Posterior vena cava (tissue), 2 donors: Measurements from ENCODE around the gene PPP1R3C. TPM values are rescaled to one million over a fixed set of nuclear protein-coding genes. Genes with fewer than 3 reads are reported as not detected.

ENCODE experiments used
- DNase-seq: peaks from one replicate; pipeline ENCODE4 v3.0.0-alpha.2; 2020; ENCODE audit warnings: low spot score
- intact Hi-C, 2 donors: fragments of 100-400 bp; cut with DNase I; formaldehyde crosslinking; loops; one replicate each; pipeline versions ENCODE4 v1.14.1 to v1.14.2; 2022 to 2023
- total RNA-seq, 2 donors: library from RNA; stranded (reverse); fragmentation: NEBNext Ultra II Directional; extraction: Animal tissue kit (Norgen Biotek cat#: 25700); gene quantifications; one replicate each; pipeline ENCODE4 v1.2.1, GENCODE V29; 2021
- donor health status: DM: yes; HTN: yes; CAD: no.
- donor health status: DM: yes; HTN: yes; CAD: no.

The PPP1R3C gene
- total RNA-seq, 2 donors from 2014 or later: 29.1 to 51.2 TPM

DNA sequence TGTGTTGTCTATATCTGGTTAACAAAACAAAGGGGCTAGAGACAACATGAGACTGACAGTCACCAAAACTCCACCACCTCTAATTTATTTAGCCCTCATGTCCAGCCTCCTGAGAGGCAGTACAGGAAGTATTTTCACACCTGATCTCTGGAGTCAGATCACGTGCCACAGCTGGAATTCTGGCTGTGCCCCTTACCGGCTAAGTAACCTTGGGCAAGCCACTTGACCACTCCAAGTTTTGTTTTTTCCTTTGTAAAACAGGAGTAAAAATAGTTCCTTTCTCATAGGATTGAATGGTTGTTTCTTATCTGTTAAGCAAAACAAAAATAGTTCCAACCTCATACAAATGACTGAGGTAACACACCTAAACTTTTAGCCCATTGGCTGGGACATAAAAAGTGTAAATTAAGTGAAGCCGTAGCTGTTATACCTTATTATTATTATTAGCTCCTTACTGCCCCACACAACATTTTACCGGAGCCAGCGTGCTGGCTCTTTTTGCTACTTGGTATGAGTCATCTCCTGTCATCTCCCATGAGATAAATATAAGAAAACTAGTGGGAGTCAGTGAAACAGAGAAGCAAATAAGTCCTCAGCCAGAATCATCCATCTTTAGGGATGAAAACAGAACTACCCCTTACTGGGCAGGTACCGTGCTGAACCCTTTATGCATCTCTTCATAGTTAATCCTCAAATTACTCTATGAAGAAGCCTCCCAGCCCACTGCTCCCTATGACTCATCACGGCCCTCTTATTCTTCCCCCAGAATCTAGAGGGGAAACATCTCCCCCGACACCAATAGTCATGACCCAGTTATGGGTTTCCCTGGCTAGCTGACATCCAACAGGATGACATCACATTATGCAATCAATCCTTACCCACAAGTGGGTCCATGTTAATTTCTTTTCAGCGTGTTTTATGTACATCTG is 44.9 kb downstream of the PPP1R3C start:
- no peak for DNase-seq
- intact Hi-C loops: no loop called here

- no peak for DNase-seq
- intact Hi-C loops: no loop called here
These were observed 50.7 kb downstream of the PPP1R3C start for GRCh38 chr10:91582153-91582554.

- DNase-seq: no peak
- intact Hi-C loops: no loop called here
These were observed 53.4 kb downstream of the PPP1R3C start for GRCh38 chr10:91579329-91579985.

Other genes starting within 250 kb of the PPP1R3C start
- gene HECTD2, start 222.7 kb downstream of the PPP1R3C start, total RNA-seq: 10 to 100 TPM; 17.8 to 19.7 TPM
- gene TNKS2, start 165.4 kb upstream of the PPP1R3C start, total RNA-seq: 10 to 100 TPM; 29.8 to 38.1 TPM